Endothelial cell of umbilical vein (primary cell): Measurements from ENCODE around the gene BICRA. TPM values are rescaled to one million over a fixed set of nuclear protein-coding genes. Genes with fewer than 3 reads are reported as not detected.

Source experiments
- BruUV-seq: library from RNA; stranded (reverse); fragments of 400-500 nt; replicated peaks from 2 replicates; lab custom pipeline; 2021; lab: Mats Ljungman, UMichigan
- CTCF ChIA-PET: fragments of 300-600, 350-600 bp; sonication (Branson Sonifier 250); formaldehyde crosslinking; loops from one replicate; lab custom pipeline; 2021; ENCODE audit warnings: antibody characterized with exemption, inconsistent platforms; lab: Charles Lee
- POLR2A ChIA-PET: fragments of 300-600, 350-600 bp; sonication (Branson Sonifier 250); formaldehyde crosslinking; loops from one replicate; lab custom pipeline; 2021; ENCODE audit warnings: antibody characterized with exemption, inconsistent platforms; lab: Charles Lee
- DNase-seq: peaks from one replicate; pipeline ENCODE4 v3.0.0-alpha.2; 2011; ENCODE audit warnings: low read depth, low spot score
- FAIRE-seq: peaks from 2 replicates; lab custom pipeline; 2011; peaks lifted over from hg19 to GRCh38; lab: Jason Lieb, UNC
- H2AFZ ChIP-seq: 2 replicates; pipeline ENCODE4 v1.6.0; 2012; ENCODE audit warnings: low read depth, low read length, control low read depth, inconsistent platforms
- H3K27ac ChIP-seq: 2 replicates; pipeline ENCODE4 v1.5.1; 2011; ENCODE audit warnings: low read depth, mild to moderate bottlenecking, control low read depth, low read length, moderate library complexity; ENCODE audit not compliant: insufficient read depth
- H3K27me3 ChIP-seq, 2 experiments: 2 replicates each; pipeline versions ENCODE4 v1.6.0 to v1.6.1; 2011; ENCODE audit warnings: low read length in 2 of 2, mixed read lengths in 1 of 2; ENCODE audit not compliant: control insufficient read depth in 2 of 2, insufficient read depth in 2 of 2
- H3K36me3 ChIP-seq, 2 experiments: 2 replicates in 1 of 2; 3 replicates in 1 of 2; pipeline ENCODE4 v1.5.1; 2011; ENCODE audit warnings: low read length in 2 of 2, mild to moderate bottlenecking in 1 of 2, moderate library complexity in 1 of 2; ENCODE audit not compliant: control insufficient read depth in 2 of 2, insufficient read depth in 2 of 2; ENCODE audit errors: extremely low read depth in 1 of 2
- H3K4me1 ChIP-seq: 3 replicates; pipeline ENCODE4 v1.5.1; 2011; ENCODE audit warnings: mild to moderate bottlenecking, low read length; ENCODE audit not compliant: control insufficient read depth, insufficient read depth; ENCODE audit errors: extremely low read depth
- H3K4me2 ChIP-seq: 2 replicates; pipeline ENCODE4 v1.6.1; 2011; ENCODE audit warnings: low read length, control low read depth, mixed read lengths; ENCODE audit not compliant: insufficient read depth
- H3K4me3 ChIP-seq, 3 experiments: fragments of 200-600 bp in 1 of 3; sonication (generic), shearing (Covaris generic) in 1 of 3; replicated peaks in 1 of 3; 2 replicates each; pipeline ENCODE4 v1.5.1; 2011 to 2016; ENCODE audit warnings: control low read depth in 3 of 3, low read length in 3 of 3, mild to moderate bottlenecking in 2 of 3, inconsistent platforms in 1 of 3, low read depth in 1 of 3, moderate library complexity in 1 of 3; ENCODE audit not compliant: insufficient read depth in 1 of 3
- H3K79me2 ChIP-seq: 2 replicates; pipeline ENCODE4 v1.6.0; 2012; ENCODE audit warnings: low read length, inconsistent platforms; ENCODE audit not compliant: control insufficient read depth, insufficient read depth
- H3K9ac ChIP-seq: replicated peaks from 2 replicates; pipeline ENCODE3; 2011; ENCODE audit warnings: low read length, control low read depth; ENCODE audit not compliant: insufficient read depth; ENCODE audit errors: extremely low read depth
- H3K9me1 ChIP-seq: replicated peaks from 3 replicates; pipeline ENCODE4 v1.6.0; 2011; ENCODE audit warnings: mild to moderate bottlenecking, low read length; ENCODE audit not compliant: control insufficient read depth, insufficient read depth; ENCODE audit errors: extremely low read depth
- H3K9me3 ChIP-seq: replicated peaks from 2 replicates; pipeline ENCODE4 v1.5.1; 2012; ENCODE audit warnings: low read length, inconsistent platforms; ENCODE audit not compliant: control insufficient read depth, insufficient read depth
- H4K20me1 ChIP-seq: replicated peaks from 2 replicates; pipeline ENCODE3; 2011; ENCODE audit warnings: mild to moderate bottlenecking, low read length; ENCODE audit not compliant: control insufficient read depth, insufficient read depth; ENCODE audit errors: extremely low read depth
- CTCF ChIP-seq, 2 donors: IDR thresholded peaks; 1 replicate in 1 of 2; 2 replicates in 1 of 2; pipeline ENCODE4 v1.5.1; 2011; ENCODE audit warnings: low read length in 2 of 2, mild to moderate bottlenecking in 2 of 2, moderate library complexity in 2 of 2, control low read depth in 1 of 2, inconsistent platforms in 1 of 2, low read depth in 1 of 2; ENCODE audit not compliant: insufficient read depth in 1 of 2; ENCODE audit errors: extremely low read depth in 1 of 2
- EZH2 ChIP-seq: IDR thresholded peaks from 2 replicates; pipeline ENCODE4 v1.6.1; 2012; ENCODE audit warnings: borderline replicate concordance, low read depth, mild to moderate bottlenecking, moderate library complexity, low read length, inconsistent platforms; ENCODE audit not compliant: severe bottlenecking
- FOS ChIP-seq: IDR thresholded peaks from 2 replicates; pipeline ENCODE4 v1.6.1; 2011; ENCODE audit warnings: mild to moderate bottlenecking, low read length, moderate library complexity, borderline replicate concordance; ENCODE audit not compliant: insufficient read depth
- GATA2 ChIP-seq: IDR thresholded peaks from 2 replicates; pipeline ENCODE4 v1.7.0; 2011; ENCODE audit warnings: low read depth, mild to moderate bottlenecking, moderate library complexity, mixed read lengths, low read length; ENCODE audit not compliant: insufficient read length, insufficient read depth
- JUN ChIP-seq: IDR thresholded peaks from 2 replicates; pipeline ENCODE4 v1.6.1; 2011; ENCODE audit warnings: borderline replicate concordance, low read depth; ENCODE audit not compliant: insufficient read length, insufficient read depth
- MAX ChIP-seq: IDR thresholded peaks from 2 replicates; pipeline ENCODE4 v1.6.1; 2011; ENCODE audit not compliant: insufficient read depth, insufficient read length
- MYC ChIP-seq: IDR thresholded peaks from one replicate; pipeline ENCODE4 v1.6.1; 2011; ENCODE audit warnings: mild to moderate bottlenecking, low read depth, low read length
- POLR2A ChIP-seq: IDR thresholded peaks from 2 replicates; pipeline ENCODE4 v1.6.1; 2012; ENCODE audit warnings: low read depth, mild to moderate bottlenecking, control low read depth, low read length
- POLR2AphosphoS5 ChIP-seq: IDR thresholded peaks from 2 replicates; pipeline ENCODE4 v1.6.1; 2012; ENCODE audit warnings: low read depth, mild to moderate bottlenecking, control low read depth, low read length, moderate library complexity; ENCODE audit not compliant: insufficient read depth
- dilution Hi-C: fragments of 300-500 bp; cut with MboI; formaldehyde crosslinking; loops from one replicate; pipeline ENCODE4 v1.15.0; 2019; ENCODE audit warnings: low sequenced_read_pairs; ENCODE audit not compliant: extremely low pct_ligation_motif_present
- intact Hi-C: fragments of 100-400 bp; cut with micrococcal nuclease; formaldehyde crosslinking; loops from one replicate; pipeline ENCODE4 v1.10.0; 2022
- polyA plus RNA-seq, 4 experiments: library from polyadenylated mRNA; depleted of rRNA in 3 of 4; stranded (reverse) in 3 of 4; unstranded in 1 of 4; fragments of >200 nt; gene quantifications; 2 replicates each; pipeline versions ENCODE4 v1.2.1 to v1.2.3, GENCODE V29; 2011 to 2012; ENCODE audit warnings: missing spikeins in 1 of 4
- total RNA-seq: library from RNA; stranded (reverse); gene quantifications from 2 replicates; pipeline ENCODE4 v1.2.3, GENCODE V29; 2021

The BICRA gene
- total and polyA plus RNA-seq, 2 donors (not counting 3 experiments of a cell fraction or from before 2014, with no cell fraction given): 3.8 to 20.5 TPM

GRCh38 chr19:47675271-47675670, 66.3 kb downstream of the BICRA start:
- Histone ChIP-seq H3K27me3 (no peaks in the 10 kb centered on the region), H3K9me1 (no peaks in the 10 kb centered on the region), H3K36me3 (peaks cover 3 to 46% of the 10 kb centered on the region in 2 experiments), H3K27ac (no peak overlapping the region), H3K9ac (no peak overlapping the region), H3K79me2 (peaks cover 5% of the 10 kb centered on the region), H3K4me1 (no peaks in the 10 kb centered on the region), H2AFZ (no peak overlapping the region), H4K20me1 (no peaks in the 10 kb centered on the region), H3K9me3 (no peaks in the 10 kb centered on the region), H3K4me3 (no peak overlapping the region), H3K4me2 (no peak overlapping the region)
- CTCF ChIA-PET: interaction anchor here (0.6 to 1.0 kb wide), 2 partner anchors 238 to 544 kb away, joined by 3 read pairs; no protein-coding TSS in a partner anchor
- dilution Hi-C loops: no loop called here
- POLR2A ChIA-PET: no interaction called here
- DNase-seq: no peak
- FAIRE-seq: no peak
- intact Hi-C loops: no loop called here
- no TSS peak for BruUV-seq
- TF ChIP-seq EZH2: no peak
- no peak for TF ChIP-seq GATA2
- TF ChIP-seq FOS: no peak
- TF ChIP-seq MYC: no peak

- FAIRE-seq (no peak), DNase-seq (no peak)
- H3K9ac ChIP-seq: no peak overlapping the region
- no peaks in the 10 kb centered on the region for H3K4me1 ChIP-seq
- no peak overlapping the region for H3K27ac ChIP-seq
- no peak overlapping the region for H2AFZ ChIP-seq
- intact Hi-C loops: no loop called here
- no peak overlapping the region for H3K4me2 ChIP-seq
- dilution Hi-C loops: no loop called here
- H4K20me1 ChIP-seq: no peaks in the 10 kb centered on the region
- no peak for TF ChIP-seq MYC
- TF ChIP-seq EZH2: no peak
- no peak for TF ChIP-seq POLR2AphosphoS5
- TF ChIP-seq POLR2A: no peak
- TF ChIP-seq JUN: no peak
- TF ChIP-seq MAX: no peak
- TF ChIP-seq GATA2: no peak
- TF ChIP-seq CTCF (IDR thresholded peaks at IDR 0.05; ENCODE audit: extremely low read depth in 1 of 2, insufficient read depth in 1 of 2, low read depth in 1 of 2, low read length in 2 of 2): no peak
- no peak for TF ChIP-seq FOS
- peaks cover under 1% of the 10 kb centered on the region for H3K79me2 ChIP-seq
- ChIA-PET CTCF (interaction anchor here (0.6 to 0.7 kb wide), 2 partner anchors 8 to 544 kb away, joined by 3 read pairs; no protein-coding TSS in a partner anchor), POLR2A (no interaction called here)
- H3K9me3 ChIP-seq: no peaks in the 10 kb centered on the region
- H3K9me1 ChIP-seq: no peaks in the 10 kb centered on the region
- H3K27me3 ChIP-seq: no peaks in the 10 kb centered on the region
- peaks cover 3 to 45% of the 10 kb centered on the region in 2 experiments for H3K36me3 ChIP-seq
- BruUV-seq: no TSS peak
- H3K4me3 ChIP-seq: no peak overlapping the region
Measured at GRCh38 chr19:47675859-47676258, 66.9 kb downstream of the BICRA start.
